Right atrium auricular region (tissue), 2 donors: ENCODE measurements around the gene RPL35A. TPM values are rescaled to one million over a fixed set of nuclear protein-coding genes. Genes with fewer than 3 reads are reported as not detected.

Source experiments
- DNase-seq: peaks from one replicate; pipeline ENCODE4 v3.0.0-alpha.2; 2019; ENCODE audit warnings: low spot score
- H3K27ac ChIP-seq, 2 donors: fragments of 200-600 bp; sonication (generic); 1 replicate in 1 of 2; 2 replicates in 1 of 2; pipeline ENCODE4 v1.5.1; 2016 to 2019
- H3K27me3 ChIP-seq, 2 donors: fragments of 200-600 bp; sonication (generic); one replicate each; pipeline versions ENCODE4 v1.5.1 to v1.6.0; 2017 to 2019
- H3K36me3 ChIP-seq: fragments of 200-600 bp; sonication (generic); one replicate; pipeline ENCODE4 v1.5.1; 2016
- H3K4me1 ChIP-seq, 2 donors: fragments of 200-600 bp; sonication (generic); one replicate each; pipeline versions ENCODE4 v1.5.1 to v1.6.0; 2017 to 2019
- H3K4me3 ChIP-seq, 2 donors: fragments of 200-600 bp; sonication (generic); 1 replicate in 1 of 2; 2 replicates in 1 of 2; pipeline ENCODE4 v1.5.1; 2017 to 2019; ENCODE audit warnings: mild to moderate bottlenecking in 1 of 2, moderate library complexity in 1 of 2
- H3K9me3 ChIP-seq, 2 donors: fragments of 200-600 bp; sonication (generic); one replicate each; pipeline ENCODE4 v1.5.1; 2019
- total RNA-seq, 2 donors: library from RNA; depleted of rRNA; stranded (reverse); fragments of >200 nt; gene quantifications; one replicate each; pipeline ENCODE4 v1.1.0, GENCODE V29; 2016
- TF ChIP-seq, protein P1 (sequence below), 2 donors: fragments of 200-600 bp; sonication (generic); IDR thresholded peaks; one replicate each; pipeline ENCODE4 v1.5.1; 2019; ENCODE audit warnings: antibody characterized with exemption in 2 of 2

The RPL35A gene
- total RNA-seq, 2 donors from 2014 or later: 415 to 477 TPM

GRCh38 chr3:197951392-197951990 is 1.5 kb downstream of the RPL35A start:
- H3K36me3 ChIP-seq: peaks cover 55% of the 10 kb centered on the region

GRCh38 chr3:197952440-197952839 is 2.5 kb downstream of the RPL35A start:
- Histone ChIP-seq H3K4me3 (no peak overlapping the region), H3K9me3 (no peaks in the 10 kb centered on the region), H3K4me1 (peaks cover 0 to 44% of the 10 kb centered on the region in 2 donors), H3K27me3 (no peaks in the 10 kb centered on the region), H3K36me3 (peaks cover 61% of the 10 kb centered on the region), H3K27ac (no peak overlapping the region)
- TF ChIP-seq, protein P1, sequence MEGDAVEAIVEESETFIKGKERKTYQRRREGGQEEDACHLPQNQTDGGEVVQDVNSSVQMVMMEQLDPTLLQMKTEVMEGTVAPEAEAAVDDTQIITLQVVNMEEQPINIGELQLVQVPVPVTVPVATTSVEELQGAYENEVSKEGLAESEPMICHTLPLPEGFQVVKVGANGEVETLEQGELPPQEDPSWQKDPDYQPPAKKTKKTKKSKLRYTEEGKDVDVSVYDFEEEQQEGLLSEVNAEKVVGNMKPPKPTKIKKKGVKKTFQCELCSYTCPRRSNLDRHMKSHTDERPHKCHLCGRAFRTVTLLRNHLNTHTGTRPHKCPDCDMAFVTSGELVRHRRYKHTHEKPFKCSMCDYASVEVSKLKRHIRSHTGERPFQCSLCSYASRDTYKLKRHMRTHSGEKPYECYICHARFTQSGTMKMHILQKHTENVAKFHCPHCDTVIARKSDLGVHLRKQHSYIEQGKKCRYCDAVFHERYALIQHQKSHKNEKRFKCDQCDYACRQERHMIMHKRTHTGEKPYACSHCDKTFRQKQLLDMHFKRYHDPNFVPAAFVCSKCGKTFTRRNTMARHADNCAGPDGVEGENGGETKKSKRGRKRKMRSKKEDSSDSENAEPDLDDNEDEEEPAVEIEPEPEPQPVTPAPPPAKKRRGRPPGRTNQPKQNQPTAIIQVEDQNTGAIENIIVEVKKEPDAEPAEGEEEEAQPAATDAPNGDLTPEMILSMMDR (IDR thresholded peaks at IDR 0.05): no peak
- no peak for DNase-seq

More at GRCh38 chr3:197951392-197951990, 1.5 kb downstream of the RPL35A start:
- peak overlapping the region in 1 of 2 donors; percentile 88 for H3K27ac ChIP-seq
- no peaks in the 10 kb centered on the region for H3K9me3 ChIP-seq
- H3K4me1 ChIP-seq: peaks cover 0 to 44% of the 10 kb centered on the region in 2 donors
- no peak for DNase-seq
- peak overlapping the region in 1 of 2 donors; percentile 64 for H3K4me3 ChIP-seq
- TF ChIP-seq, protein P1 (IDR thresholded peaks at IDR 0.05): no peak
- no peaks in the 10 kb centered on the region for H3K27me3 ChIP-seq

DNA sequence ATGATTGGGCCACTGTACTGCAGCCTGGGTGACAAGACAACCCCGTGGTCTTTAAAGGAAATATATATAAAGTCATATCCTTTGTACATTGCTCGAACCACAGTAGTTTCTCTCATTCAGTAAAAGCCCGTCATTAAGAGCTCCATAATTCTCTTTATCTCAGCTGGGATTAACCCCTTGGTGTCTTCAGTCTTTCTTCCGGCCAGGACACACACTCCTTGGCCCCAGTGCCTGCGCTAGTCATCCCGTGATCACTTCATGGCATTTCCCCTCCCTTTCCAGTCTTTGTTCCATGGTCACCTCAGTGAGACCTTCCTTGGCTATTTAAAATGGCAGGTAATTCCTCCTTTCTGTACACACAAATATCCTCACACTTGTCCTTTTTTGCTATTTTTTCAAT is 3.3 kb downstream of the RPL35A start:
- peaks cover 0 to 47% of the 10 kb centered on the region in 2 donors for H3K4me1 ChIP-seq
- no peaks in the 10 kb centered on the region for H3K9me3 ChIP-seq
- DNase-seq: no peak
- peak overlapping the region in 1 of 2 donors; percentile 50 for H3K27ac ChIP-seq
- peaks cover 61% of the 10 kb centered on the region for H3K36me3 ChIP-seq
- no peaks in the 10 kb centered on the region for H3K27me3 ChIP-seq
- no peak overlapping the region for H3K4me3 ChIP-seq
- TF ChIP-seq, protein P1 (IDR thresholded peaks at IDR 0.05): no peak

GRCh38 chr3:197953881-197954280 is 3.9 kb downstream of the RPL35A start:
- no peaks in the 10 kb centered on the region for H3K27me3 ChIP-seq
- H3K27ac ChIP-seq: peak overlapping the region; percentile 18 to 50
- H3K9me3 ChIP-seq: no peaks in the 10 kb centered on the region
- TF ChIP-seq, protein P1 (IDR thresholded peaks at IDR 0.05): no peak
- H3K36me3 ChIP-seq: peaks cover 61% of the 10 kb centered on the region
- H3K4me1 ChIP-seq: peaks cover 0 to 51% of the 10 kb centered on the region in 2 donors
- no peak for DNase-seq
- H3K4me3 ChIP-seq: no peak overlapping the region

DNA sequence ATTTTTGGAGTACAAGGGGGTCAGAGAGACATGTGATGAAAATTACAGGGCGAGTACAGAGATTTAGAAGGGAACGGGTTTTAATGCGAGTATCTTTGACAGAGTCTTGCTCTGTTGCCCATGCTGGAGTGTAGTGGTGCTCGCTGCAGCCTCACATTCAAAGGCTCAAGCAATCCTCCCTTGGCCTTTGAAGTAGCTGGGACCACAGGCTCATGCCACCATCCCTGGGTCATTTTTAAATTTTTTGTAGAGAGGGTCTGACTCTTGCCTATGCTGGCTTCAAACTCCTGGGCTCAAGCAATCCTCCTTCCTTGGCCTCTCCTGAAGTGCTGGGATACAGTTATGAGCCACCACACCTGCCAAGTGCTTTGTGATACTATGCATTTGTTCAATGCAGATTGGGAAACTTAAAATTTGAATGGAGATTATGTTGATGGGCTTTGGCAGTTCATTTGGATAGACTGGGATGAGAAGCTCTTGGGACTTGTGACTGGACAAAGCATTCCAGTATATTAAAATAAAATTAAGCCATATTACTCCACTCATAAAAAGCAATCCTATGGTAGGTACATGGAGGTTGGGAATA is 6.0 kb downstream of the RPL35A start:
- Histone ChIP-seq H3K36me3 (peaks cover 61% of the 10 kb centered on the region), H3K27ac (no peak overlapping the region), H3K4me1 (peaks cover 0 to 51% of the 10 kb centered on the region in 2 donors), H3K4me3 (no peak overlapping the region), H3K9me3 (no peaks in the 10 kb centered on the region), H3K27me3 (no peaks in the 10 kb centered on the region)
- DNase-seq: no peak
- TF ChIP-seq, protein P1 (IDR thresholded peaks at IDR 0.05): no peak
